Measurements from ENCODE around the gene POU6F2.
"Not testable (repeated sequence)": the region's sequence is repeated elsewhere in the genome, so short reads cannot be mapped to it uniquely, and the experiment has no call there.

Gene POU6F2

GRCh38 chr7:39301543-39301942 lies 323.8 kb downstream of the POU6F2 start:
- DNase-seq (ENCODE audit: low read depth, low spot score), result no peak

- no peak for DNase-seq (ENCODE audit: low read depth, low spot score)
Measured at GRCh38 chr7:39304178-39304577, 326.5 kb downstream of the POU6F2 start.

- DNase-seq (ENCODE audit: low read depth, low spot score), result no peak
Measured at GRCh38 chr7:39304668-39305405, 327.1 kb downstream of the POU6F2 start.

- DNase-seq (ENCODE audit: low read depth, low spot score), result no peak
Measured at GRCh38 chr7:39306016-39306570, 328.4 kb downstream of the POU6F2 start.

- no peak for DNase-seq (ENCODE audit: low read depth, low spot score)
Measured at GRCh38 chr7:39310699-39311098, 333.0 kb downstream of the POU6F2 start.

GRCh38 chr7:39312254-39312989 lies 334.7 kb downstream of the POU6F2 start:
- DNase-seq (ENCODE audit: low read depth, low spot score), result no peak

GRCh38 chr7:39313376-39313775 lies 335.7 kb downstream of the POU6F2 start:
- DNase-seq (ENCODE audit: low read depth, low spot score), result no peak

GRCh38 chr7:39313974-39314373 lies 336.3 kb downstream of the POU6F2 start:
- no peak for DNase-seq (ENCODE audit: low read depth, low spot score)

GRCh38 chr7:39317107-39317506 lies 339.4 kb downstream of the POU6F2 start:
- no peak for DNase-seq (ENCODE audit: low read depth, low spot score)

GRCh38 chr7:39317896-39318295 lies 340.2 kb downstream of the POU6F2 start:
- no peak for DNase-seq (ENCODE audit: low read depth, low spot score)

GRCh38 chr7:39321245-39321644 lies 343.5 kb downstream of the POU6F2 start:
- DNase-seq (ENCODE audit: low read depth, low spot score), result no peak

GRCh38 chr7:39321909-39322498 lies 344.3 kb downstream of the POU6F2 start:
- no peak for DNase-seq (ENCODE audit: low read depth, low spot score)

GRCh38 chr7:39324139-39324760 lies 346.5 kb downstream of the POU6F2 start:
- no peak for DNase-seq (ENCODE audit: low read depth, low spot score)

- not testable (repeated sequence) for DNase-seq (ENCODE audit: low read depth, low spot score)
Measured at GRCh38 chr7:39331607-39332006, 353.9 kb downstream of the POU6F2 start.

GRCh38 chr7:39332142-39332541 lies 354.4 kb downstream of the POU6F2 start:
- no peak for DNase-seq (ENCODE audit: low read depth, low spot score)

- no peak for DNase-seq (ENCODE audit: low read depth, low spot score)
Measured at GRCh38 chr7:39333701-39334100, 356.0 kb downstream of the POU6F2 start.

GRCh38 chr7:39336442-39336841 lies 358.7 kb downstream of the POU6F2 start:
- no peak for DNase-seq (ENCODE audit: low read depth, low spot score)

- no peak for DNase-seq (ENCODE audit: low read depth, low spot score)
Measured at GRCh38 chr7:39338716-39339115, 361.0 kb downstream of the POU6F2 start.

- no peak for DNase-seq (ENCODE audit: low read depth, low spot score)
Measured at GRCh38 chr7:39339591-39339990, 361.9 kb downstream of the POU6F2 start.

- no peak for DNase-seq (ENCODE audit: low read depth, low spot score)
Measured at GRCh38 chr7:39341083-39341482, 363.4 kb downstream of the POU6F2 start.

- DNase-seq (ENCODE audit: low read depth, low spot score), result no peak
Measured at GRCh38 chr7:39342763-39343162, 365.1 kb downstream of the POU6F2 start.
